ENCODE results near the gene CNTN1.

GRCh38 chr12:40711121-40711520 lies 18.9 kb downstream of the CNTN1 start:
- TF ChIP-seq POLR2A (IDR thresholded peaks at IDR 0.05) (no peak), CTCF (IDR thresholded peaks at IDR 0.05) (no peak)

Data from Peyer's patch (tissue), 4 donors.